Activated T-cell treated with anti-CD3 and anti-CD28 coated beads for 48 hours (primary cell): Measurements from ENCODE around the gene SLC31A1.
"Not testable (repeated sequence)": the region's sequence is repeated elsewhere in the genome, so short reads cannot be mapped to it uniquely, and the experiment has no call there.

Source experiments
- DNase-seq: peaks from one replicate; pipeline ENCODE4 v3.0.0-alpha.2; 2020; ENCODE audit warnings: low read depth

SLC31A1 gene

DNA sequence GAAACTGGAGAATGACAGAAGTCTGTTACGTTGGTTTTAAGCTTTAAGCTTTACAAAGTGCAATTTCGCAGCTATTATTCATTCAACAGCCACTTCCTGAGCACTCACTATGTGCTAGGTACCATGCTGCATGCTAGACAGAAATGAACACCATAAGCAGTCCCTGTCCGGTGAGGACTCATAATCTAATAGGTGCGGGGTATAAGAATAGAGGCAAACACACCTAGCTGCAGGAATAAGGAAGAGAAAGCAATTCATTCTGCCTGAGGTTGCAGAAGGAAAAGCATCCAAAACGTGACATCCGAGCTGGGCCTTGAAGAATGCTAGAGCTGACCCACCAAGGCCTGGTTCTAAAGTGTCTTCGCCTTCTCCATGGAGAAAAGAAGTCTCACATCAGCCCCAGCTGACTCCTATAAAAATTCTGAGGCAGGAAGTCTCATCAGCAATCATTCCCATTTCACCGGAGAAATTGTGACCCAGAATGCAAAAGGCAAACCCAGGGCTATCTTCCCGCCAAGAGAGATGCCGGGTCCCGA lies 809 bp upstream of the SLC31A1 start:
- no peak for DNase-seq

DNA sequence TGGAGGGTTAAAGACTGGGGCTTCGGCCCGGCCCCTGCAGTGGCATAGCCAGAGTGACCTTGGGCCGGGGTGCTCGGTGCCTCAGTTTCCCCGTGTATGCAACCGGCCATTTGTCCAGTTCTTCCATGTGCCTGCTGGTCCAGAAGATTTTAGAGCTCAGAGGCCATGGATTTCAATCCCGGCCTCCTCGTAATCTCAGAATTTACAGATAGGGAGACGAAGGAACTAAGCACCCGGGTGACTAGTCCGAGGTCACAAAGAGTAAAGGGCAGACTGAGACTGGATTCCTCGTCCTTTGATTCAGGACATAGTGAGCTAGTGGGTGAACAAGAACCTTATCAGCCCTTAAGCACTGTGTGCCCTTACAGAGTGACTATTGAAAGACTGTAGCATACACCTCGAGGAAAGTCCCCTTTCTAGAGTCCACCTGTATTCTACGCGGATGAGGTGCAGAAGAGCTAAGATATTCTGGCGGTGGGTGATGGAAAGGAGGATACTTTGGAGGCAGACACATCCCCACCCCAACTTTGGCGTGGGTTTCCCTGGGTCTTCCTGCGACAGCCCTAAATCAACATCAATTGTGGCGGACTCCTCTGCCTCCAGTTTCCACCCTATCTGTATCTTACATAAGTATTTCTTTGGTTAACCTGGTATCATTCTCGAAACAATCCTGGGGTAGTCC lies 597 bp downstream of the SLC31A1 start:
- DNase-seq, result no peak

GRCh38 chr9:113222482-113222841 lies 1.1 kb downstream of the SLC31A1 start:
- no peak for DNase-seq

- no peak for DNase-seq
Observed at GRCh38 chr9:113223963-113224362, 2.6 kb downstream of the SLC31A1 start.

DNA sequence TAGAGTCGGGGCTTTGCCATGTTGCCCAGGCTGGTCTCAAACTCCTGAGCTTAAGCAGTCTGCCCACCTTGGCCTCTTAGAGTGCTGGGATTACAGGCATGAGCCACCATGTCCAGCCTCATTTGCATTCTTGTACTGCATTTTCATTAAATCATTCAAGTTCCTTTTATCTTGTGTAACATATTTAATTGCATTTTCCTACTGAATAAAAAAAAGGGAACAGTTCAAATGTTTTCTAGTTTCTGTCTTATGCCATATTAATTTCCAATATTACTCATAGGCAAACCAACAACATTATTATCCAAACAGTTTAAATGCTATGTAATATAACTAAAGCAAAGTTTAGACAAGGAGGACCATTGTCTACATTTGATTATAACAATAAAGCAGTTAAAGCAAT lies 6.1 kb downstream of the SLC31A1 start:
- no peak for DNase-seq

GRCh38 chr9:113228130-113228665 lies 6.9 kb downstream of the SLC31A1 start:
- DNase-seq, result no peak

GRCh38 chr9:113231701-113232100 lies 10.4 kb downstream of the SLC31A1 start:
- DNase-seq, result no peak

DNA sequence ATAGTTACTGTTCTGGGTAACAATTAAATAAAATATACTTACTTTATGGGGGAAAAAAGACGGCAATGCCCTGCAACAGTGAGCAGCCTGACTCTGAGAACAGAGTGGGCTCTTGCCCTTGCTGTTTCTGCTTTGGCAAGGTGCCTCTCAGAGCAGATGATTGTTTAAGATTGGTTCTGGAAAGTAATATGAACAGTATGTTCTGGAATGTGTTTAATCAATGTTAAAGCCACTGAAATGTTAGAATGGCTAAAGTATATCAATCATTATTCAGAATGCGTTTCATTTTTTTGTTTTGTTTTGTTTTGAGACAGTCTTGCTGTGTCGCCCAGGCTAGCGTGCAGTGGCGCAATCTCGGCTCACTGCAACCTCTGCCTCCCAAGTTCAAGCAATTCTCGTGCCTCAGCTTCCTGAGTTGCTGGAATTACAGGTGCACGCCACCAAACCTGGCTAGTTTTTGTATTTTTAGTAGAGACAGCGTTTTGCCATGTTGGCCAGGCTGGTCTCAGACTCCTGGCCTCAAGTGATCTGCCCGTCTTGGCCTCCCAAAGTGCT lies 14.4 kb downstream of the SLC31A1 start:
- not testable (repeated sequence) for DNase-seq

- DNase-seq, result no peak
Observed at GRCh38 chr9:113237026-113237425, 15.7 kb downstream of the SLC31A1 start.

DNA sequence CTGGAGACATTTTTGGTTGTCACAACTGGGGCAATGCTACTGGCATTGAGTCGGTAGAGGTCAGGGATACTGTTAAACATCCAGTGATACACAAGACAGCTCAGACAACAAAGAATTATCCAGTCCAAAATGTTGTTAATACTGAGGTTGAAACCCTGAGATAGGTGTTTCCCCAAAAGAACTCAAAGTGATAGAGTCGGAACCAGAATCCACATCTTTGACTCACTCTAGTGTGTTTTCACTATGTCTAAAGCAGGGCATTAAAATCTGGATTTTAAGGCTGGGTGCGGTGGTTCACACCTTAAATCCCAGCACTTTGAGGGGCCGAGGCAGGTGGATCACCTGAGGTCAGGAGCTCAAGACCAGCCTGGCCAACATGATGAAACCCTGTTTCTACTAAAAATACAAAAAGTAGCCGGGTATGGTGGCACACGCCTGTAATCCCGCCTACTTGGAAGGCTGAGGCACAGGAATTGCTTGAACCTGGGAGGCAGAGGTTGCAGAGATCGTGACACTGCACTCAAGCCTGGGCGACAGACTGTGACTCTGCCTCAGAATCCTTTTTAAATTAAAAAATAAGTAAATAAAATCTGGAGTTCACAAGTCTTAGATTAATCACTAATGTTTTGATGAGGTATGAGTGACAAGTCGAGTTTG lies 17.0 kb downstream of the SLC31A1 start:
- DNase-seq, result no peak

DNA sequence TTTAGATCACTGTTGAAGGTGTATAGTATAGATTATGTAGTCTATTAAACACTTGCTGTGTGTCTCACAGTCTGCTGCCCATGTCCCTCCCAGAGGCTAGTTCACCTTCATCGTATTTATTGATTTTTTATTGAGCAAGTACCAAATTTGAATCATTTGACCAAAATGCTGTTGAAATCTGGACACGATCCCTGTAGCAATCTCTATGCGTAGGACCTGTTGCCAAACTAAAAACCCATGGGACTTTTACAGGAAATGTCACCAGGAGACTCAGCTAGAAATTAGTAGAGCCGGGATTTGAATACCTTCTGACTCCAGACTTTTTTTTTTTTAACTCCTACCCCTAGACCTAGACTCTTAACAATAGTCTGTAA lies 17.5 kb downstream of the SLC31A1 start:
- DNase-seq, result no peak

DNA sequence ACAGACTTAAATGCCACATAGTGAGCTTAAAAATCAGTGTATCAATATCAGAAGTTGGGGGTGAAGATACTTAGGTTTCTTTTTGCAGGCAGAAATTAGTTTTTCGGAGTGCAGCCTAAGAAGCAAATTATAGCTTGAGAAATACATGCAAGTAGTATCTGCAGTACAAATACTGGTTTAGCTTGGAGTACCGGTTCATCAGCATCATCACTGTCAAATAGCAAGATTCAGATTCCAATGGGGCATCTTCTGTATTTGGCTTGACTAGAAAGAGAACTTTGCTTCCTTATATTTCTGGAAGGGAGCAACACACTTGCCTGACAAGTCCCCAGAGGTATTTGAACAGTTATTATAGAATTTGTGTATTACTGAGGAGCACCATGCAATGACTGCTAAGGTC lies 19.8 kb downstream of the SLC31A1 start:
- no peak for DNase-seq

DNA sequence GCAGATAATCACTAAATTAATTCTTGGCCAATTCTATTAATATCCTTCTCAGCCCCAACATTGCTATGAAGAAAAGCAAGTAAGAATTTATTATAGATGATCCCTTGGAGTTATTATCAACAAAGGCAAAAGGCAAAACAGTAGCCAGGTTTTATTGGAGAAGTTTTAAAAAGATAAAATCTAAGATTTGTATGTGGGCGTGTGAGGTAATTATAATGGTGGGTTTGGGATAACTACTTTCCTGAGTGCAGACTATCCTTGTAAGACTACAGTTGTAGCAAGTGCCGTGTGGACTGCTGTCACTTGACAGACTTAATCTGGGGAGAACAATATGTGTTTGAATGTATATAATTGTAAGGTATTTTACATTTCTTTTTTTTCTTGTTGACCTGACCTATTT lies 23.2 kb downstream of the SLC31A1 start:
- no peak for DNase-seq

- DNase-seq, result no peak
Observed at GRCh38 chr9:113245894-113246293, 24.6 kb downstream of the SLC31A1 start.

GRCh38 chr9:113246928-113247327 lies 25.6 kb downstream of the SLC31A1 start:
- DNase-seq, result no peak

DNA sequence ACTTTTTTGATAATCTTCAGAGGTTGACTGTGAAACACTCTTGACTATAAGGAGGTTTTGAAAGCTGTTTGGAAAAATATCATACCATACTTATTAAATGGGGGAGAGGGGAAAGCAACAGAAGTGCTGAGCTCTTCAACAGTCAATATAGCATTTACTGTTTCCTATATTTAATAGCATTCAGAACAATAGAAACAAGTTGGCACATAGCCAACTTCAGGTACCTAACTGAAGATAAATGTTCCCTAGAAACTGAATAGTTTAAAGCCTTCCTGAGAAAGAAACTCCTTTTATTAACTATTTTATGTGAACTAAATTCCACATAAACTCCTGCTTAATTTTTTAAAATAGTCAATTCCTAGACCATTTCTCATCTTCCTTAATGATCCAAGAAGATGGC lies 26.3 kb downstream of the SLC31A1 start:
- no peak for DNase-seq

GRCh38 chr9:113249661-113250060 lies 28.3 kb downstream of the SLC31A1 start:
- not testable (repeated sequence) for DNase-seq

GRCh38 chr9:113250807-113251206 lies 29.5 kb downstream of the SLC31A1 start:
- no peak for DNase-seq

- DNase-seq, result no peak
Observed at GRCh38 chr9:113254991-113255390, 33.6 kb downstream of the SLC31A1 start.

DNA sequence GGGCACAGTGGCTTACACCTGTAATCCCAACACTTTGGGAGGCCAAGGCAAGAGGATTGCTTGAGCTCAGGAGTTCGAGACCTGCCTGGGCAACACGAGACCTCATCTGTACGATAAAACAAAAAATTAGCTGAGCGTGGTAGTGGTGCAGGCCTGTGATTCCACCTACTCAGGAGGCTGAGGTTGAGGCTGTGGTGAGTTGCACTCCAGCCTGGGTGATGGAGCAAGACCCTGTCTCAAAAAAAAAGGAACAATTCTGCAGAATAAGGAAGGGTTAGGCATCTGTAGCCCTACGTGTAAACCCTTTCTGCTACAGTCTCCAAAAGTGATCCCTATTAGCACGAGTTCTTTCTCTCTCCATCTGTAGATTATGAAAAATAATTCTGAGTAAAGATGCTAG lies 34.1 kb downstream of the SLC31A1 start:
- no peak for DNase-seq

GRCh38 chr9:113257863-113258262 lies 36.5 kb downstream of the SLC31A1 start:
- no peak for DNase-seq

GRCh38 chr9:113258282-113258681 lies 36.9 kb downstream of the SLC31A1 start:
- no peak for DNase-seq
